OCI-LY1 (cell line): ENCODE measurements around the gene TNS1.

Source experiments
- H2AFZ ChIP-seq: fragments of 200-600 bp; sonication (generic), shearing (Covaris generic); 2 replicates; pipeline ENCODE4 v1.6.0; 2014; ENCODE audit warnings: antibody characterized with exemption, mild to moderate bottlenecking, low read length
- H3F3A ChIP-seq: fragments of 200-600 bp; sonication (generic), shearing (Covaris generic); 2 replicates; pipeline ENCODE4 v1.6.0; 2014; ENCODE audit warnings: mild to moderate bottlenecking, antibody characterized with exemption, low read length, moderate library complexity; ENCODE audit not compliant: insufficient read depth
- H3K27ac ChIP-seq: fragments of 200-600 bp; sonication (generic); 2 replicates; pipeline ENCODE4 v1.5.1; 2014; ENCODE audit warnings: low read length, mixed run types, mild to moderate bottlenecking, low read depth; ENCODE audit not compliant: poor library complexity, severe bottlenecking
- H3K27me3 ChIP-seq: fragments of 200-600 bp; sonication (generic); 2 replicates; pipeline ENCODE4 v1.6.0; 2014; ENCODE audit warnings: antibody characterized with exemption, mild to moderate bottlenecking, low read length, moderate library complexity; ENCODE audit not compliant: insufficient read depth
- H3K36me3 ChIP-seq: fragments of 200-600 bp; sonication (generic); 2 replicates; pipeline ENCODE4 v1.6.1; 2014; ENCODE audit warnings: mild to moderate bottlenecking, antibody characterized with exemption, low read length, moderate library complexity, mixed read lengths; ENCODE audit not compliant: insufficient read depth
- H3K4me1 ChIP-seq: fragments of 200-600 bp; sonication (generic); 2 replicates; pipeline ENCODE4 v1.5.1; 2014; ENCODE audit warnings: mild to moderate bottlenecking, low read length, moderate library complexity; ENCODE audit not compliant: insufficient read depth, severe bottlenecking
- H3K4me2 ChIP-seq: fragments of 200-600 bp; sonication (generic), shearing (Covaris generic); 2 replicates; pipeline ENCODE4 v1.6.1; 2014; ENCODE audit warnings: low read length
- H3K4me3 ChIP-seq: fragments of 200-600 bp; sonication (generic); 2 replicates; pipeline ENCODE4 v1.5.1; 2014; ENCODE audit warnings: low read length, low read depth, mild to moderate bottlenecking, mixed read lengths; ENCODE audit not compliant: poor library complexity, severe bottlenecking
- H3K79me2 ChIP-seq: fragments of 200-600 bp; shearing (Covaris generic); 2 replicates; pipeline ENCODE4 v1.6.1; 2016; ENCODE audit warnings: mixed run types, low read length, mixed read lengths; ENCODE audit not compliant: insufficient read depth
- H3K9ac ChIP-seq: fragments of 200-600 bp; sonication (generic), shearing (Covaris generic); 2 replicates; pipeline ENCODE4 v1.6.1; 2014; ENCODE audit warnings: mild to moderate bottlenecking, low read length, mixed read lengths
- H3K9me2 ChIP-seq: fragments of 200-600 bp; sonication (generic), shearing (Covaris generic); 2 replicates; pipeline ENCODE4 v1.6.1; 2014; ENCODE audit warnings: low read depth, mild to moderate bottlenecking, low read length, mixed read lengths
- H3K9me3 ChIP-seq: fragments of 200-600 bp; shearing (Covaris generic); 2 replicates; pipeline ENCODE4 v1.6.1; 2014; ENCODE audit warnings: low read length, mixed read lengths
- H4K20me1 ChIP-seq: fragments of 200-600 bp; sonication (generic), shearing (Covaris generic); 2 replicates; pipeline ENCODE4 v1.6.0; 2016; ENCODE audit warnings: mild to moderate bottlenecking, low read length; ENCODE audit not compliant: insufficient read depth
- CTCF ChIP-seq: fragments of 200-600 bp; sonication (generic), shearing (Covaris generic); IDR thresholded peaks from 2 replicates; pipeline ENCODE4 v1.5.1; 2017; ENCODE audit warnings: mild to moderate bottlenecking, antibody characterized with exemption, low read length, moderate library complexity, mixed read lengths
- EZH2 ChIP-seq: fragments of 200-600 bp; sonication (generic), shearing (Covaris generic); IDR thresholded peaks from 2 replicates; pipeline ENCODE4 v1.8.0; 2017; ENCODE audit warnings: borderline replicate concordance, mixed run types, mild to moderate bottlenecking, antibody characterized with exemption, low read length, moderate library complexity, mixed read lengths

Gene TNS1

GRCh38 chr2:217797165-217797564 lies 205.6 kb downstream of the TNS1 start:
- no peaks in the 10 kb centered on the region for H3K79me2 ChIP-seq
- H3K27ac ChIP-seq, result peak overlapping the region; percentile 46
- H3K4me3 ChIP-seq, result peak overlapping the region; percentile 20
- H3K9me2 ChIP-seq, result no peaks in the 10 kb centered on the region
- H3F3A ChIP-seq, result no peaks in the 10 kb centered on the region
- no peak overlapping the region for H3K9ac ChIP-seq
- TF ChIP-seq CTCF (no peak), EZH2 (no peak)
- H3K4me2 ChIP-seq, result peak overlapping the region; percentile 17; the same call in 1 of the 2 replicates
- H3K9me3 ChIP-seq, result no peaks in the 10 kb centered on the region
- H4K20me1 ChIP-seq, result no peaks in the 10 kb centered on the region
- no peak overlapping the region for H2AFZ ChIP-seq
- H3K27me3 ChIP-seq, result no peaks in the 10 kb centered on the region
- peaks cover 36% of the 10 kb centered on the region for H3K4me1 ChIP-seq
- no peaks in the 10 kb centered on the region for H3K36me3 ChIP-seq

GRCh38 chr2:217795706-217796465 lies 206.9 kb downstream of the TNS1 start:
- Histone ChIP-seq H3K27me3 (no peaks in the 10 kb centered on the region), H4K20me1 (no peaks in the 10 kb centered on the region), H3K4me1 (peaks cover 36% of the 10 kb centered on the region), H3F3A (no peaks in the 10 kb centered on the region), H3K27ac (no peak overlapping the region), H3K9ac (no peak overlapping the region; the same call in 1 of the 2 replicates), H3K9me3 (no peaks in the 10 kb centered on the region), H3K79me2 (no peaks in the 10 kb centered on the region), H3K4me2 (peak overlapping the region; percentile 11; the same call in 1 of the 2 replicates), H3K4me3 (peak overlapping the region; percentile 23), H3K9me2 (no peaks in the 10 kb centered on the region), H2AFZ (no peak overlapping the region), H3K36me3 (no peaks in the 10 kb centered on the region)
- TF ChIP-seq EZH2, result no peak
- TF ChIP-seq CTCF, result no peak

- no peak overlapping the region for H2AFZ ChIP-seq
- TF ChIP-seq EZH2 (no peak), CTCF (no peak)
- H4K20me1 ChIP-seq, result no peaks in the 10 kb centered on the region
- H3K36me3 ChIP-seq, result no peaks in the 10 kb centered on the region
- H3K4me1 ChIP-seq, result peaks cover 41% of the 10 kb centered on the region
- H3K27me3 ChIP-seq, result no peaks in the 10 kb centered on the region
- no peaks in the 10 kb centered on the region for H3K9me3 ChIP-seq
- no peak overlapping the region for H3K4me2 ChIP-seq
- H3F3A ChIP-seq, result no peaks in the 10 kb centered on the region
- H3K9me2 ChIP-seq, result no peaks in the 10 kb centered on the region
- H3K79me2 ChIP-seq, result no peaks in the 10 kb centered on the region
- H3K9ac ChIP-seq, result no peak overlapping the region
- no peak overlapping the region for H3K4me3 ChIP-seq
- H3K27ac ChIP-seq, result no peak overlapping the region
These were observed 207.7 kb downstream of the TNS1 start for GRCh38 chr2:217795067-217795466.
